Measurements from ENCODE around the gene CDKN1C.

Gene CDKN1C

GRCh38 chr11:2841411-2842190, 44.0 kb downstream of the CDKN1C start:
- DNase-seq, result no peak

GRCh38 chr11:2839395-2839943, 46.1 kb downstream of the CDKN1C start:
- no peak for DNase-seq

- DNase-seq, result no peak
These were observed 46.8 kb downstream of the CDKN1C start for GRCh38 chr11:2838676-2839294.

GRCh38 chr11:2838091-2838490, 47.5 kb downstream of the CDKN1C start:
- no peak for DNase-seq

GRCh38 chr11:2837651-2838050, 47.9 kb downstream of the CDKN1C start:
- no peak for DNase-seq

- DNase-seq, result no peak
These were observed 48.4 kb downstream of the CDKN1C start for GRCh38 chr11:2837096-2837601.

GRCh38 chr11:2836315-2837095, 49.1 kb downstream of the CDKN1C start:
- no peak for DNase-seq

- no peak for DNase-seq
These were observed 49.8 kb downstream of the CDKN1C start for GRCh38 chr11:2835751-2836150.

- DNase-seq, result no peak
These were observed 50.3 kb downstream of the CDKN1C start for GRCh38 chr11:2835296-2835695.

GRCh38 chr11:2834503-2835273, 50.9 kb downstream of the CDKN1C start:
- no peak for DNase-seq

GRCh38 chr11:2833716-2834502, 51.7 kb downstream of the CDKN1C start:
- no peak for DNase-seq

Measured in NCI-H1105 (cell line).